OCI-LY7 (cell line): ENCODE measurements around the gene ZFAND5. TPM values are rescaled to one million over a fixed set of nuclear protein-coding genes. Genes with fewer than 3 reads are reported as not detected.
A peak's percentile ranks its signal among the peaks of the same experiment; 100 is the strongest.

ENCODE experiments used
- BruUV-seq: library from RNA; stranded (reverse); fragments of 400-500 nt; replicated peaks from 2 replicates; lab custom pipeline; 2021; lab: Mats Ljungman, UMichigan
- CTCF ChIA-PET: fragments of 300-600 bp; sonication (Branson Sonifier 250); formaldehyde crosslinking; loops from one replicate; lab custom pipeline; 2022; ENCODE audit warnings: antibody characterized with exemption; ENCODE audit not compliant: unreplicated experiment; lab: Charles Lee
- POLR2A ChIA-PET: fragments of 300-600 bp; sonication (Branson Sonifier 250); formaldehyde crosslinking; loops from one replicate; lab custom pipeline; 2022; ENCODE audit warnings: antibody characterized with exemption; lab: Charles Lee
- DNase-seq: peaks from one replicate; pipeline ENCODE4 v3.0.0-alpha.2; 2015; ENCODE audit warnings: low spot score
- H2AFZ ChIP-seq: fragments of 200-600 bp; sonication (generic), shearing (Covaris generic); 2 replicates; pipeline ENCODE4 v1.6.1; 2014; ENCODE audit warnings: mild to moderate bottlenecking, antibody characterized with exemption, low read length, moderate library complexity
- H3K27ac ChIP-seq: fragments of 200-600 bp; sonication (generic); 2 replicates; pipeline ENCODE4 v1.5.1; 2014; ENCODE audit warnings: mixed run types, low read depth, mild to moderate bottlenecking, moderate library complexity, low read length, inconsistent platforms; ENCODE audit not compliant: poor library complexity, severe bottlenecking
- H3K36me3 ChIP-seq: fragments of 200-600 bp; sonication (generic); 2 replicates; pipeline ENCODE4 v1.6.1; 2014; ENCODE audit warnings: mild to moderate bottlenecking, antibody characterized with exemption, low read length, moderate library complexity, mixed read lengths; ENCODE audit not compliant: insufficient read depth
- H3K4me1 ChIP-seq: fragments of 200-600 bp; sonication (generic); 2 replicates; pipeline ENCODE4 v1.5.1; 2014; ENCODE audit warnings: mild to moderate bottlenecking, low read length; ENCODE audit not compliant: insufficient read depth, poor library complexity, severe bottlenecking
- H3K4me2 ChIP-seq: fragments of 200-600 bp; sonication (generic); 2 replicates; pipeline ENCODE4 v1.6.1; 2014; ENCODE audit warnings: mild to moderate bottlenecking, low read length
- H3K4me3 ChIP-seq: fragments of 200-600 bp; sonication (generic); 2 replicates; pipeline ENCODE4 v1.5.1; 2014; ENCODE audit warnings: mild to moderate bottlenecking, low read depth, low read length; ENCODE audit not compliant: poor library complexity, severe bottlenecking
- H3K79me2 ChIP-seq: fragments of 200-600 bp; sonication (generic); 2 replicates; pipeline ENCODE4 v1.6.1; 2016; ENCODE audit warnings: low read depth, mild to moderate bottlenecking, low read length, moderate library complexity, mixed read lengths; ENCODE audit not compliant: insufficient read depth
- H3K9me2 ChIP-seq: fragments of 200-600 bp; sonication (generic); 2 replicates; pipeline ENCODE4 v1.6.1; 2016; ENCODE audit warnings: mild to moderate bottlenecking, low read length, mixed read lengths; ENCODE audit not compliant: insufficient read depth
- H3K9me3 ChIP-seq: fragments of 200-600 bp; sonication (generic); 2 replicates; pipeline ENCODE4 v1.6.1; 2014; ENCODE audit warnings: mild to moderate bottlenecking, mixed run types, low read length, mixed read lengths
- H4K20me1 ChIP-seq: fragments of 200-600 bp; sonication (generic); 2 replicates; pipeline ENCODE4 v1.6.1; 2014; ENCODE audit warnings: mild to moderate bottlenecking, antibody characterized with exemption, low read length, moderate library complexity, mixed read lengths; ENCODE audit not compliant: insufficient read depth
- EZH2phosphoT487 ChIP-seq: fragments of 200-600 bp; sonication (generic); IDR thresholded peaks from 2 replicates; pipeline ENCODE4 v1.6.1; 2018; ENCODE audit warnings: low read depth, borderline replicate concordance, mild to moderate bottlenecking, mixed run types, antibody characterized with exemption, low read length, moderate library complexity, mixed read lengths
- intact Hi-C: fragments of 100-400 bp; cut with micrococcal nuclease; formaldehyde crosslinking; loops from one replicate; pipeline ENCODE4 v1.10.0; 2022; ENCODE audit not compliant: unreplicated experiment
- total RNA-seq, 2 experiments: library from RNA; depleted of rRNA in 1 of 2; stranded (reverse); fragments of >200 nt in 1 of 2; shearing (Covaris generic) in 1 of 2; gene quantifications; 2 replicates each; pipeline ENCODE4 v1.2.3, GENCODE V29; 2014 to 2022
- TF ChIP-seq, protein P1 (sequence below): fragments of 200-600 bp; sonication (generic); conservative IDR thresholded peaks from 2 replicates; pipeline ENCODE4 v1.5.1; 2014; ENCODE audit warnings: mild to moderate bottlenecking, antibody characterized with exemption, low read length, moderate library complexity, mixed read lengths

The ZFAND5 gene
- total RNA-seq, 2 experiments from 2014 or later: 54.3 to 60.5 TPM

DNA sequence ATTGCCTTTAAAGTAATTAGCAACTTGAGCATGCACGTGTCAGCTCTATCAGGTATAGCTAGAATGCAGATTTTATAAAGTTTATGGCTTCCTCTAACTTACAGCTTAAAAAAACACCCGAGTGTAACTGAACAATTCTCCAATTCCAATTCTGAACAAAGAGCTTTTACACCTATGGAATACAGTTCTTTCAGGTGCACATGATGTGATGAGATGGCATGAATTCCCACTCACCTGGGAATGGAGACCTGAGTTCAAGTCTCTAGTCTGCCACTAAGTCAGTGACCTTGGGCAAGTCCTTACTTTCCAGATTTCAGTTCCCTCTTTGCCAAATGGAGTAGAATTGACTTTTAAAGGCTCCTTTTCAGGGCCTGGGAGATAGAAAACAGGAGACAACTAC lies 1.8 kb downstream of the ZFAND5 start:
- BruUV-seq: no TSS peak
- H3K36me3 ChIP-seq: peaks cover 53% of the 10 kb centered on the region
- TF ChIP-seq EZH2phosphoT487: no peak
- TF ChIP-seq, protein P1, sequence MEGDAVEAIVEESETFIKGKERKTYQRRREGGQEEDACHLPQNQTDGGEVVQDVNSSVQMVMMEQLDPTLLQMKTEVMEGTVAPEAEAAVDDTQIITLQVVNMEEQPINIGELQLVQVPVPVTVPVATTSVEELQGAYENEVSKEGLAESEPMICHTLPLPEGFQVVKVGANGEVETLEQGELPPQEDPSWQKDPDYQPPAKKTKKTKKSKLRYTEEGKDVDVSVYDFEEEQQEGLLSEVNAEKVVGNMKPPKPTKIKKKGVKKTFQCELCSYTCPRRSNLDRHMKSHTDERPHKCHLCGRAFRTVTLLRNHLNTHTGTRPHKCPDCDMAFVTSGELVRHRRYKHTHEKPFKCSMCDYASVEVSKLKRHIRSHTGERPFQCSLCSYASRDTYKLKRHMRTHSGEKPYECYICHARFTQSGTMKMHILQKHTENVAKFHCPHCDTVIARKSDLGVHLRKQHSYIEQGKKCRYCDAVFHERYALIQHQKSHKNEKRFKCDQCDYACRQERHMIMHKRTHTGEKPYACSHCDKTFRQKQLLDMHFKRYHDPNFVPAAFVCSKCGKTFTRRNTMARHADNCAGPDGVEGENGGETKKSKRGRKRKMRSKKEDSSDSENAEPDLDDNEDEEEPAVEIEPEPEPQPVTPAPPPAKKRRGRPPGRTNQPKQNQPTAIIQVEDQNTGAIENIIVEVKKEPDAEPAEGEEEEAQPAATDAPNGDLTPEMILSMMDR: no peak
- ChIA-PET POLR2A (interaction anchor here (1.3 kb wide), 1 partner anchor 11 kb away, joined by 3 read pairs; no protein-coding TSS in a partner anchor), CTCF (no interaction called here)
- H3K27ac ChIP-seq: peak overlapping the region; percentile 67
- H3K4me3 ChIP-seq: peak overlapping the region; percentile 90
- intact Hi-C loops: loop anchor here (10.0 kb wide), 1 partner anchor 458 kb away; no protein-coding TSS in a partner anchor
- H3K79me2 ChIP-seq: peaks cover 65% of the 10 kb centered on the region
- no peaks in the 10 kb centered on the region for H3K9me2 ChIP-seq
- DNase-seq: no peak
- peak overlapping the region; percentile 73 for H3K4me2 ChIP-seq
- H3K4me1 ChIP-seq: peaks cover 25% of the 10 kb centered on the region
- H3K9me3 ChIP-seq: no peaks in the 10 kb centered on the region
- H4K20me1 ChIP-seq: peaks cover 51% of the 10 kb centered on the region
- H2AFZ ChIP-seq: no peak overlapping the region

DNA sequence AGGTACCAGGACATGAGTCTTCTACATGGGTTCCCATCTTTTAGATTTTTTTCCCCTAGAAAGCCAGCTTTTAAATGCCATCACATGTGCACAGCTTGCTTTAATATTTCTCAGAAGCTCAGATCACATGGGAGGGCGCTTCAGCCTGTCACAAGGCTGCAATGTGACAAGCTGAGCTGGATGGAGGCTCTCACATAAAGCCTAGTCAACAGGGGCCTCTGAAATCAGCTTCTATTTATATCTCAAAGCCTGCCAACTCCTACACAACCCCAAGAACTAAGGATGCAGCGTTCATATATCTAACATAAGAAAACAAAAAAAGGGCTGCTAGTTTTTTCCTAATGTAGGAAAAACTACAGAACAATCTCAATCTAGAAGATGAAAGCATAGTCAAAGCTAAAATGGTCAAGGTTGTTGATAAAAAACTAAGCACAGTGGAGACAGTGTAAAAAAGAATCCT lies 2.3 kb downstream of the ZFAND5 start:
- peaks cover 25% of the 10 kb centered on the region for H3K4me1 ChIP-seq
- H3K36me3 ChIP-seq: peaks cover 58% of the 10 kb centered on the region
- intact Hi-C loops: loop anchor here (10.0 kb wide), 1 partner anchor 458 kb away; no protein-coding TSS in a partner anchor
- ChIA-PET POLR2A (interaction anchor here (1.1 to 1.3 kb wide), 3 partner anchors 10 to 21 kb away, joined by 3 to 4 read pairs (median 3); no protein-coding TSS in a partner anchor), CTCF (interaction anchor here (0.6 kb wide), 1 partner anchor 22 kb away, joined by 3 read pairs; no protein-coding TSS in a partner anchor)
- H2AFZ ChIP-seq: no peak overlapping the region
- H3K4me3 ChIP-seq: peak overlapping the region; percentile 90
- no peaks in the 10 kb centered on the region for H3K9me2 ChIP-seq
- H3K4me2 ChIP-seq: peak overlapping the region; percentile 73
- no peak for TF ChIP-seq EZH2phosphoT487
- TF ChIP-seq, protein P1: no peak
- no peaks in the 10 kb centered on the region for H3K9me3 ChIP-seq
- no TSS peak for BruUV-seq
- H3K79me2 ChIP-seq: peaks cover 70% of the 10 kb centered on the region
- no peak overlapping the region for H3K27ac ChIP-seq
- peak; percentile 63 for DNase-seq
- H4K20me1 ChIP-seq: peaks cover 57% of the 10 kb centered on the region

DNA sequence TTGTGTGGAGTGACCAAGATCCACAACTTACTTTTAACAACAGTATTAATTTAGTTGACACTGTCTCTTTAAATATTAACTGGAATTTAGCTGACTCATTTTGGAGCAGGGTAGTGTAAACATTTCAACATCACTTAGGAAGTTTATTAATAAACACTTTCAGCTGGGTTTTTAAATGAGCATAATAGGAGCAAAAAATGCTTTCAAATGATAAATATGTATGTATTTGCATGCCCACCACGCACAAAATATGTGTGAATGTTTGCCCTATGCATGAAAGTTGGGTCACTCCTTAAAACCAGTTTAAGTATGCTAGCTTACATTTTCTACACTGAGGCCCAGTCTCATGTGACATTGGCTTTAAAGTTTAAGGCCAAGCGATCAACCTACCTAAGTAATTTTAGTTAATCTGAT lies 2.9 kb downstream of the ZFAND5 start:
- CTCF ChIA-PET: interaction anchor here (0.6 kb wide), 1 partner anchor 21 kb away, joined by 3 read pairs; no protein-coding TSS in a partner anchor
- TF ChIP-seq, protein P1: no peak
- no peak for TF ChIP-seq EZH2phosphoT487
- DNase-seq: no peak
- peak overlapping the region; percentile 73 for H3K4me2 ChIP-seq
- peaks cover 64% of the 10 kb centered on the region for H3K36me3 ChIP-seq
- peaks cover 25% of the 10 kb centered on the region for H3K4me1 ChIP-seq
- BruUV-seq: no TSS peak
- H2AFZ ChIP-seq: no peak overlapping the region
- H3K4me3 ChIP-seq: peak overlapping the region; percentile 90
- peaks cover 62% of the 10 kb centered on the region for H4K20me1 ChIP-seq
- H3K9me2 ChIP-seq: no peaks in the 10 kb centered on the region
- H3K27ac ChIP-seq: no peak overlapping the region
- no peaks in the 10 kb centered on the region for H3K9me3 ChIP-seq
- intact Hi-C loops: loop anchor here (10.0 kb wide), 1 partner anchor 457 kb away; no protein-coding TSS in a partner anchor
- POLR2A ChIA-PET: interaction anchor here (0.7 to 1.4 kb wide), 4 partner anchors 10 to 451 kb away, joined by 3 to 4 read pairs (median 3); partner anchors contain the start of genes ABHD17B and C9orf85
- H3K79me2 ChIP-seq: peaks cover 76% of the 10 kb centered on the region
